ENCODE data around the gene ITGA11.

DNA sequence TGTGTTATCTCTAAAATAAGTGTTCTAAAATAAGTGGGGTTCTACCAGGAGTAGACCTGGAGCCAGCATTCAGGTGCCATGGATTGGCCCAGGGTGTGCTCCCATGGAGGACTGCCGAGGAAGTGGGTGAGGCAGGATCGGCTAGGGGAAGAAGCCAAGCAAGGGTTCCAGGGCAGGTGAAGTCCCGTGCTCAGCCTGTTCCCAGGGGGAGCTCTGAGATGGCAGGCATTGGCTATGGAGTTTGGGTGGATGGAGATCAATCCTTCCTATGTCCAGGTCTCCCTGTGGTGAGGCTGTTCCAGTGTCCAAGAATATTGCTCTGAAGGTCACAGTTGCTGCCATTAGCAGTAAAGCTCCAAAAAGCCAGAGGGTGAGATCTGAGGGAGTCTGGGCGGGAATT is 46.9 kb upstream of the ITGA11 start:
- TF ChIP-seq, protein P1, sequence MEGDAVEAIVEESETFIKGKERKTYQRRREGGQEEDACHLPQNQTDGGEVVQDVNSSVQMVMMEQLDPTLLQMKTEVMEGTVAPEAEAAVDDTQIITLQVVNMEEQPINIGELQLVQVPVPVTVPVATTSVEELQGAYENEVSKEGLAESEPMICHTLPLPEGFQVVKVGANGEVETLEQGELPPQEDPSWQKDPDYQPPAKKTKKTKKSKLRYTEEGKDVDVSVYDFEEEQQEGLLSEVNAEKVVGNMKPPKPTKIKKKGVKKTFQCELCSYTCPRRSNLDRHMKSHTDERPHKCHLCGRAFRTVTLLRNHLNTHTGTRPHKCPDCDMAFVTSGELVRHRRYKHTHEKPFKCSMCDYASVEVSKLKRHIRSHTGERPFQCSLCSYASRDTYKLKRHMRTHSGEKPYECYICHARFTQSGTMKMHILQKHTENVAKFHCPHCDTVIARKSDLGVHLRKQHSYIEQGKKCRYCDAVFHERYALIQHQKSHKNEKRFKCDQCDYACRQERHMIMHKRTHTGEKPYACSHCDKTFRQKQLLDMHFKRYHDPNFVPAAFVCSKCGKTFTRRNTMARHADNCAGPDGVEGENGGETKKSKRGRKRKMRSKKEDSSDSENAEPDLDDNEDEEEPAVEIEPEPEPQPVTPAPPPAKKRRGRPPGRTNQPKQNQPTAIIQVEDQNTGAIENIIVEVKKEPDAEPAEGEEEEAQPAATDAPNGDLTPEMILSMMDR (conservative IDR thresholded peaks at IDR 0.05; ENCODE audit: low read length): no peak
- no peak for TF ChIP-seq EZH2phosphoT487 (IDR thresholded peaks at IDR 0.05; ENCODE audit: borderline replicate concordance, low read depth, low read length)
